Measurements from ENCODE around the gene NUF2.

GRCh38 chr1:163307479-163308171 lies 14.1 kb upstream of the NUF2 start:
- TF ChIP-seq EZH2 (IDR thresholded peaks at IDR 0.05; ENCODE audit: borderline replicate concordance, low read depth, low read length, severe bottlenecking), result no peak
- TF ChIP-seq CTCF (IDR thresholded peaks at IDR 0.05; ENCODE audit: extremely low read depth in 1 of 2, insufficient read depth in 1 of 2, low read depth in 1 of 2, low read length in 2 of 2), result no peak
- TF ChIP-seq POLR2A (IDR thresholded peaks at IDR 0.05; ENCODE audit: low read depth, low read length), result no peak
